ENCODE data around the gene STOML2.

GRCh38 chr9:35071814-35072460 lies 31.0 kb downstream of the STOML2 start:
- TF ChIP-seq CTCF (IDR thresholded peaks at IDR 0.05), result peak in 4 of 5 experiments; percentile 26 to 52 (median 46)
- TF ChIP-seq POLR2A (IDR thresholded peaks at IDR 0.05), result peak in 1 of 2 donors; percentile 11
